Mesendoderm (in vitro differentiated cells): ENCODE measurements around the gene BAZ2B.

ENCODE experiments used
- DNase-seq: peaks from one replicate; pipeline ENCODE4 v3.0.0; 2013
- H2AK5ac ChIP-seq: 2 replicates; pipeline ENCODE4 v1.6.1; 2013; ENCODE audit warnings: low read length, inconsistent platforms
- H2BK120ac ChIP-seq: 2 replicates; pipeline ENCODE4 v1.6.1; 2013; ENCODE audit warnings: low read depth, mild to moderate bottlenecking, low read length, moderate library complexity, mixed read lengths
- H2BK15ac ChIP-seq: replicated peaks from 2 replicates; pipeline ENCODE4 v1.6.1; 2013; ENCODE audit warnings: low read depth, mild to moderate bottlenecking, moderate library complexity
- H2BK5ac ChIP-seq: 2 replicates; pipeline ENCODE4 v1.6.1; 2013; ENCODE audit warnings: low read length, inconsistent platforms
- H3K18ac ChIP-seq: 2 replicates; pipeline ENCODE4 v1.6.1; 2013; ENCODE audit warnings: mild to moderate bottlenecking, low read length, mixed read lengths
- H3K23ac ChIP-seq: one replicate; pipeline ENCODE4 v1.6.1; 2013; ENCODE audit warnings: low read length
- H3K27ac ChIP-seq: 2 replicates; pipeline ENCODE4 v1.5.1; 2013; ENCODE audit warnings: low read depth, mild to moderate bottlenecking, inconsistent platforms, low read length, moderate library complexity
- H3K27me3 ChIP-seq: 2 replicates; pipeline ENCODE4 v1.6.1; 2013; ENCODE audit warnings: low read length, control low read depth, mild to moderate bottlenecking, inconsistent platforms; ENCODE audit not compliant: insufficient read depth, poor library complexity
- H3K36me3 ChIP-seq: 2 replicates; pipeline ENCODE4 v1.6.1; 2013; ENCODE audit warnings: low read length, inconsistent platforms; ENCODE audit not compliant: control insufficient read depth, insufficient read depth
- H3K4ac ChIP-seq: one replicate; pipeline ENCODE4 v1.6.1; 2013; ENCODE audit warnings: low read depth, mild to moderate bottlenecking, low read length, moderate library complexity
- H3K4me1 ChIP-seq: 2 replicates; pipeline ENCODE4 v1.6.1; 2013; ENCODE audit warnings: low read depth, low read length, inconsistent platforms; ENCODE audit not compliant: control insufficient read depth
- H3K4me2 ChIP-seq: 2 replicates; pipeline ENCODE4 v1.6.1; 2013; ENCODE audit warnings: low read length
- H3K4me3 ChIP-seq: 2 replicates; pipeline ENCODE4 v1.5.1; 2013; ENCODE audit warnings: mild to moderate bottlenecking, low read length
- H3K56ac ChIP-seq: one replicate; pipeline ENCODE4 v1.6.1; 2013; ENCODE audit warnings: low read length
- H3K79me1 ChIP-seq: 2 replicates; pipeline ENCODE4 v1.6.1; 2013; ENCODE audit warnings: low read length, inconsistent platforms
- H3K79me2 ChIP-seq: 2 replicates; pipeline ENCODE4 v1.6.1; 2013; ENCODE audit warnings: mild to moderate bottlenecking, low read length; ENCODE audit not compliant: control insufficient read depth, insufficient read depth
- H3K9ac ChIP-seq: 2 replicates; pipeline ENCODE4 v1.6.1; 2013; ENCODE audit warnings: low read length, inconsistent platforms
- H4K5ac ChIP-seq: one replicate; pipeline ENCODE4 v1.6.1; 2013; ENCODE audit warnings: low read length
- H4K8ac ChIP-seq: one replicate; pipeline ENCODE4 v1.6.1; 2013; ENCODE audit warnings: low read depth, mild to moderate bottlenecking, control low read depth, low read length, moderate library complexity
- WGBS: extraction: QIAGEN DNeasy Blood & Tissue Kit; methylation state at CpG from one replicate; pipeline ENCODE4 v1.1.7; 2013; ENCODE audit warnings: low lambda C conversion rate, missing lambda C conversion rate; ENCODE audit not compliant: insufficient coverage; ENCODE audit errors: extremely low coverage; 5-methylcytosine and 5-hydroxymethylcytosine counted together

The BAZ2B gene

GRCh38 chr2:159286709-159287441, 329.5 kb downstream of the BAZ2B start:
- H3K36me3 ChIP-seq, result no peaks in the 10 kb centered on the region
- H3K27me3 ChIP-seq, result no peaks in the 10 kb centered on the region
- no peak overlapping the region for H2BK120ac ChIP-seq
- no peak overlapping the region for H2AK5ac ChIP-seq
- peak overlapping the region; percentile 47 for H3K18ac ChIP-seq
- DNase-seq, result peak; percentile 98
- no peak overlapping the region for H2BK5ac ChIP-seq
- peak overlapping the region; percentile 96 for H4K8ac ChIP-seq
- no CpG with 5 or more reads among the region's 50 CpGs for WGBS
- H2BK15ac ChIP-seq, result no peak overlapping the region
- peak overlapping the region; percentile 15 for H3K4me3 ChIP-seq
- peak overlapping the region; percentile 17 for H4K5ac ChIP-seq
- H3K4me1 ChIP-seq, result peaks cover 2% of the 10 kb centered on the region
- peaks cover 2% of the 10 kb centered on the region for H3K79me1 ChIP-seq
- H3K4me2 ChIP-seq, result peak overlapping the region; percentile 38
- H3K27ac ChIP-seq, result peak overlapping the region; percentile 74
- peak overlapping the region; percentile 82 for H3K56ac ChIP-seq
- no peak overlapping the region for H3K23ac ChIP-seq
- H3K9ac ChIP-seq, result peak overlapping the region; percentile 74
- peak overlapping the region; percentile 77 for H3K4ac ChIP-seq
- no peaks in the 10 kb centered on the region for H3K79me2 ChIP-seq

- peak within 1 kb of the TSS; percentile 38 for H3K4me2 ChIP-seq
- H2AK5ac ChIP-seq, result no peak within 1 kb of the TSS
- H3K4me1 ChIP-seq, result peaks cover 2% of the 10 kb centered on the region
- H3K79me2 ChIP-seq, result no peaks in the 10 kb centered on the region
- H3K56ac ChIP-seq, result peak within 1 kb of the TSS; percentile 90
- DNase-seq, result peak; percentile 72
- peak within 1 kb of the TSS; percentile 77 for H3K4ac ChIP-seq
- H2BK15ac ChIP-seq, result no peak within 1 kb of the TSS
- H4K5ac ChIP-seq, result peak within 1 kb of the TSS; percentile 17
- H3K36me3 ChIP-seq, result no peaks in the 10 kb centered on the region
- H3K79me1 ChIP-seq, result peaks cover 2% of the 10 kb centered on the region
- H3K27ac ChIP-seq, result peak within 1 kb of the TSS; percentile 74
- H3K23ac ChIP-seq, result no peak within 1 kb of the TSS
- no peak within 1 kb of the TSS for H2BK120ac ChIP-seq
- H4K8ac ChIP-seq, result peak within 1 kb of the TSS; percentile 96
- no CpG with 5 or more reads among the region's 64 CpGs for WGBS
- peak within 1 kb of the TSS; percentile 47 for H3K18ac ChIP-seq
- H3K27me3 ChIP-seq, result no peaks in the 10 kb centered on the region
- no peak within 1 kb of the TSS for H2BK5ac ChIP-seq
- peak within 1 kb of the TSS; percentile 82 for H3K9ac ChIP-seq
- peak within 1 kb of the TSS; percentile 74 for H3K4me3 ChIP-seq
These were observed 330.2 kb downstream of the BAZ2B start, which contains the start of gene WDSUB1 for GRCh38 chr2:159285929-159286708. Gene WDSUB1, minus strand, starts transcription at chr2:159286703. Its CDS starts 3,634 bp downstream, at chr2:159283069.

GRCh38 chr2:159285433-159285832, 330.9 kb downstream of the BAZ2B start:
- no peak overlapping the region for H4K5ac ChIP-seq
- H2BK15ac ChIP-seq, result no peak overlapping the region
- no peak overlapping the region for H4K8ac ChIP-seq
- H3K4me2 ChIP-seq, result peak overlapping the region; percentile 33
- no peak for DNase-seq
- no peak overlapping the region for H3K27ac ChIP-seq
- no peak overlapping the region for H3K4ac ChIP-seq
- H3K79me1 ChIP-seq, result peaks cover 2% of the 10 kb centered on the region
- H2BK120ac ChIP-seq, result no peak overlapping the region
- WGBS, result no CpG with 5 or more reads among the region's 11 CpGs
- no peak overlapping the region for H3K18ac ChIP-seq
- H3K56ac ChIP-seq, result no peak overlapping the region
- no peaks in the 10 kb centered on the region for H3K79me2 ChIP-seq
- H3K27me3 ChIP-seq, result no peaks in the 10 kb centered on the region
- H3K9ac ChIP-seq, result peak overlapping the region; percentile 82
- H2AK5ac ChIP-seq, result no peak overlapping the region
- no peak overlapping the region for H2BK5ac ChIP-seq
- peaks cover 2% of the 10 kb centered on the region for H3K4me1 ChIP-seq
- H3K36me3 ChIP-seq, result no peaks in the 10 kb centered on the region
- no peak overlapping the region for H3K23ac ChIP-seq
- H3K4me3 ChIP-seq, result no peak overlapping the region

GRCh38 chr2:159283529-159283928, 332.8 kb downstream of the BAZ2B start:
- peaks cover 2% of the 10 kb centered on the region for H3K79me1 ChIP-seq
- H3K79me2 ChIP-seq, result no peaks in the 10 kb centered on the region
- H3K9ac ChIP-seq, result no peak overlapping the region
- H3K27ac ChIP-seq, result no peak overlapping the region
- no peak overlapping the region for H2BK120ac ChIP-seq
- H3K36me3 ChIP-seq, result no peaks in the 10 kb centered on the region
- H2BK5ac ChIP-seq, result no peak overlapping the region
- H3K4me2 ChIP-seq, result no peak overlapping the region
- H2BK15ac ChIP-seq, result no peak overlapping the region
- H3K4ac ChIP-seq, result no peak overlapping the region
- no peak overlapping the region for H3K4me3 ChIP-seq
- no peaks in the 10 kb centered on the region for H3K27me3 ChIP-seq
- H3K4me1 ChIP-seq, result peaks cover 2% of the 10 kb centered on the region
- H3K56ac ChIP-seq, result no peak overlapping the region
- H3K23ac ChIP-seq, result no peak overlapping the region
- no CpG with 5 or more reads among the region's 6 CpGs for WGBS
- no peak overlapping the region for H2AK5ac ChIP-seq
- DNase-seq, result no peak
- H4K8ac ChIP-seq, result no peak overlapping the region
- H4K5ac ChIP-seq, result no peak overlapping the region
- no peak overlapping the region for H3K18ac ChIP-seq

- H3K79me1 ChIP-seq, result peaks cover 2% of the 10 kb centered on the region
- no peak overlapping the region for H2BK5ac ChIP-seq
- H3K56ac ChIP-seq, result no peak overlapping the region
- no peak overlapping the region for H3K18ac ChIP-seq
- WGBS, result no CpG with 5 or more reads among the region's 6 CpGs
- H3K79me2 ChIP-seq, result no peaks in the 10 kb centered on the region
- H3K36me3 ChIP-seq, result no peaks in the 10 kb centered on the region
- no peak overlapping the region for H4K8ac ChIP-seq
- H3K4ac ChIP-seq, result no peak overlapping the region
- no peak overlapping the region for H4K5ac ChIP-seq
- no peak overlapping the region for H2AK5ac ChIP-seq
- no peak overlapping the region for H3K23ac ChIP-seq
- H3K4me2 ChIP-seq, result no peak overlapping the region
- no peak overlapping the region for H2BK120ac ChIP-seq
- no peak overlapping the region for H3K9ac ChIP-seq
- no peak overlapping the region for H3K4me3 ChIP-seq
- peaks cover 2% of the 10 kb centered on the region for H3K4me1 ChIP-seq
- H3K27ac ChIP-seq, result no peak overlapping the region
- no peak for DNase-seq
- no peaks in the 10 kb centered on the region for H3K27me3 ChIP-seq
- no peak overlapping the region for H2BK15ac ChIP-seq
These were observed 335.3 kb downstream of the BAZ2B start for GRCh38 chr2:159281002-159281401.
